HG02798 (cell line): ENCODE measurements around the gene SLC23A3.

ENCODE experiments used
- ATAC-seq: cut with Tn5 transposase; IDR thresholded peaks from one replicate; pipeline ENCODE4 v1.9.1; 2021; ENCODE audit warnings: mild to moderate bottlenecking; ENCODE audit not compliant: unreplicated experiment, poor library complexity

The SLC23A3 gene

DNA sequence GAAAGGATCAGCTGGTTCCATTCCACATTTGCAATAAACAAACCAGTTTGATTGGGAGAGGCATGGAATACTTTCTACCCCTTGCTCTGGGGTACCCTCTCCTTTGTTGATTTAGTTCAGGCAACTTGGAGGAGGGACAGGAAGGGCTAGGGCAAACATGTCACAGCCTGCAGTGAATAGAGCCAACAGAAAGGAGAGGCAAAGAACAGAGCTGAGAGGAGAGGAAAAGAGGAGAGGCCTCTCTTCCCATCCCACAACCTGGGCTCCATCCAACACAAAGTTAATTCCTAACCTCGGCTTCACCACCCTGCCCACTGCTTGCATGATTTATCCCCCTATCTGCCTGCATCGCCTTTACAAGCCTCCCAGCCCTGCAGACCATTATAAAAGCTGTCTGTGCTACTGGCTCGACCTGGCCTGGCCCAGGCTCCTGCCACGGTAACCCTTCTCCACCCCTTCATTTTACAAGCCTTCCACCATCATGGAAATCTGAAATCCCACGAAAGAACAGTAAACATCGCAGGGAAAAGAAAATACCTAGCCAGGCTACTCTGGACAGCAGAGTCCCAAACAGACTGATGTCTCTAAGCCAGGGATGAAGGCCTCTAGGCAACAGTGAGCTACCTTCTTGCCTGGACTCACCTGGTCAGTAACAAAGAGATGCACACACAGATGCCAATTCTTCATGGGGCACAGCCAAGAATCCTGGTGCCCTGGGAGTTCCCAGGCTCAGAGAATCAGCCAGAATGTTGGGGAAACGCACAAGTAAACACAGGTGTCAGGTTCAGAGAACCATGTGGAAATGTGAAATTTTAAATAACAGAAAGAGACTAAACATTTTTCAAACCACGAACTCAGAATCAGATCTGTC, 52.8 kb downstream of the SLC23A3 start:
- ATAC-seq = no peak

DNA sequence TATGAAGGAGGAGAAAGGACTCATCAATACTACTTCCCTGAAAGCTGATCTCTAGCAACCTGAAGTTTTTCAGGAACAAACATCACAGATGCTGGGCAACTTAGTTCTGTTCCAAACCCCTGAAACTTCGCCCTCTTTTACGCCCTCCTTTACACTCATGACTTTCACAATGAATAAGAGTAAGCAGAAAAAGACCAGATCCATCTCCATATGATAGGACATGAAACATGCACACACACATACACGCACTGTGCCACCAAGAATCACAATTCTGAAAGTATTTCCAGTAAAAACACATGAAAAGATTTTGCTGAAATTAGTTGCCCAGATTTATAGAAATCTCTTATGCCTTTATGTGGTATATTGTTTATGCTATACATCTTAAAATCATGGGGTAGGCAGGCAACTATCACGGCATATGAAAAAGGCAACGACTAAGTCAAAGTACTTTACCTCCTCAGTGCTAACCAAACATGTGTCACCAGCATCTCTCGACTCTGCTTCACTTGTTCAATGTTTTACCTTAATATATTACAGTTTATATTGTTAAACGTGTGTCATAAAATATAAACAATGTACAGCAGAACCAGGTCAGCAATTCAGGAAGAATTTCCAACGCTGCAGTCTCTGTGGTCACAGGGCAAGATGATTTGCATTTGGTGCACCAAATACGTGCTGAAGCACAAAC, 57.0 kb downstream of the SLC23A3 start:
- ATAC-seq = no peak

DNA sequence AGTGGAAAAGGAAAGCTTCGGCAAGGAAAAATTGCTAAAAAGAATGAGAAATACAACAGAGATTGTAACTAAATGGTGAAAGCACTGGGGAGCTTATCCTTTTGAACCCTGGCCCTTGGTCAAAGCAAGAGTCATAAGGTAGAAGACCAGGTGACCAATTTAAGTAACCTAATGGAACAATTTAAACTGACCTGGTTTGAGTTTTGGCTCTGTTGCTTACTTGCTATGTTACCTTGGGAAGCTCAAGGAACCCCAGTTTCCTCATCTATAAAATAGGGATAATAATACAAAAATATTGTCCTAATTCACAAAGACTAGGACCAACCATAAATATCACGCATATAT, 57.8 kb downstream of the SLC23A3 start:
- no peak for ATAC-seq
